Activated naive CD8-positive, alpha-beta T cell treated with anti-CD3 and anti-CD28 coated beads, Interleukin-2, amount 10 ng/mL, durations not matched to agents 7 days and 5 days (primary cell): ENCODE data around the gene AFF3. TPM values are rescaled to one million over a fixed set of nuclear protein-coding genes. Genes with fewer than 3 reads are reported as not detected.

Experiments
- ATAC-seq: fragments of 150-1000 bp; cut with Tn5 transposase; one replicate; pipeline ENCODE4 v1.10.0; 2021; ENCODE audit warnings: low read depth, moderate library complexity
- POLR2A ChIA-PET: fragments of 350-600 bp; sonication (Branson Sonifier 250); formaldehyde crosslinking; loops from one replicate; lab custom pipeline; 2021; ENCODE audit warnings: antibody characterized with exemption; lab: Charles Lee
- DNase-seq: peaks from one replicate; pipeline ENCODE4 v3.0.0; 2021
- H3K27ac Mint-ChIP-seq: one replicate; pipeline ENCODE4 v1.8.0; 2022; ENCODE audit warnings: mild to moderate bottlenecking, mixed read lengths
- H3K27me3 Mint-ChIP-seq: one replicate; pipeline ENCODE4 v1.8.0; 2022; ENCODE audit warnings: mild to moderate bottlenecking, moderate library complexity, mixed read lengths
- H3K36me3 Mint-ChIP-seq: one replicate; pipeline ENCODE4 v1.8.0; 2021; ENCODE audit warnings: mild to moderate bottlenecking, mixed read lengths
- H3K4me1 Mint-ChIP-seq: one replicate; pipeline ENCODE4 v1.8.0; 2021; ENCODE audit warnings: mixed read lengths
- H3K4me3 Mint-ChIP-seq: one replicate; pipeline ENCODE4 v1.8.0; 2022; ENCODE audit warnings: mild to moderate bottlenecking, moderate library complexity, mixed read lengths
- H3K9me3 Mint-ChIP-seq: one replicate; pipeline ENCODE4 v1.8.0; 2021; ENCODE audit warnings: mixed read lengths
- total RNA-seq, 2 experiments: library from RNA; stranded (reverse); gene quantifications; one replicate each; pipeline ENCODE4 v1.2.3, GENCODE V29; 2021

AFF3 gene
- total RNA-seq, 2 experiments from 2014 or later = 1.8 to 2.2 TPM

GRCh38 chr2:99576775-99577174 lies 565.6 kb downstream of the AFF3 start:
- H3K27ac Mint-ChIP-seq = no peak overlapping the region
- H3K4me3 Mint-ChIP-seq = no peak overlapping the region
- H3K9me3 Mint-ChIP-seq = no peaks in the 10 kb centered on the region
- no peaks in the 10 kb centered on the region for H3K36me3 Mint-ChIP-seq
- peaks cover 4% of the 10 kb centered on the region for H3K27me3 Mint-ChIP-seq
- H3K4me1 Mint-ChIP-seq = peaks cover 4% of the 10 kb centered on the region
- POLR2A ChIA-PET = no interaction called here
- DNase-seq (no peak), ATAC-seq (no peak)

GRCh38 chr2:99573634-99574251 lies 568.6 kb downstream of the AFF3 start:
- no peak for ATAC-seq
- DNase-seq = no peak
- POLR2A ChIA-PET = no interaction called here
- Mint-ChIP-seq H3K4me3 (no peak overlapping the region), H3K36me3 (no peaks in the 10 kb centered on the region), H3K9me3 (no peaks in the 10 kb centered on the region), H3K27ac (no peak overlapping the region), H3K27me3 (peaks cover 4% of the 10 kb centered on the region), H3K4me1 (peaks cover 4% of the 10 kb centered on the region)

GRCh38 chr2:99572373-99573164 lies 569.8 kb downstream of the AFF3 start:
- ATAC-seq (no peak), DNase-seq (no peak)
- peaks cover 4% of the 10 kb centered on the region for H3K4me1 Mint-ChIP-seq
- no peak overlapping the region for H3K27ac Mint-ChIP-seq
- no peaks in the 10 kb centered on the region for H3K9me3 Mint-ChIP-seq
- peaks cover 4% of the 10 kb centered on the region for H3K27me3 Mint-ChIP-seq
- H3K4me3 Mint-ChIP-seq = no peak overlapping the region
- no peaks in the 10 kb centered on the region for H3K36me3 Mint-ChIP-seq
- POLR2A ChIA-PET = no interaction called here

- H3K27me3 Mint-ChIP-seq = peaks cover 3% of the 10 kb centered on the region
These were observed 570.4 kb downstream of the AFF3 start for GRCh38 chr2:99571954-99572353.

GRCh38 chr2:99571533-99571932 lies 570.9 kb downstream of the AFF3 start:
- Mint-ChIP-seq H3K4me3 (no peak overlapping the region), H3K27ac (no peak overlapping the region), H3K4me1 (no peaks in the 10 kb centered on the region), H3K36me3 (no peaks in the 10 kb centered on the region), H3K27me3 (no peaks in the 10 kb centered on the region), H3K9me3 (no peaks in the 10 kb centered on the region)
- no peak for ATAC-seq
- DNase-seq = no peak
- POLR2A ChIA-PET = no interaction called here

More at GRCh38 chr2:99571954-99572353, 570.4 kb downstream of the AFF3 start:
- no peak for ATAC-seq
- H3K4me3 Mint-ChIP-seq = no peak overlapping the region
- no peaks in the 10 kb centered on the region for H3K36me3 Mint-ChIP-seq
- no peak overlapping the region for H3K27ac Mint-ChIP-seq
- POLR2A ChIA-PET = no interaction called here
- no peaks in the 10 kb centered on the region for H3K9me3 Mint-ChIP-seq
- no peak for DNase-seq
- peaks cover 4% of the 10 kb centered on the region for H3K4me1 Mint-ChIP-seq

- Mint-ChIP-seq H3K4me1 (no peaks in the 10 kb centered on the region), H3K9me3 (no peaks in the 10 kb centered on the region), H3K27me3 (no peaks in the 10 kb centered on the region), H3K4me3 (no peak overlapping the region), H3K36me3 (no peaks in the 10 kb centered on the region), H3K27ac (no peak overlapping the region)
- no peak for ATAC-seq
- no peak for DNase-seq
- POLR2A ChIA-PET = no interaction called here
These were observed 571.4 kb downstream of the AFF3 start for GRCh38 chr2:99571021-99571420.

- POLR2A ChIA-PET = no interaction called here
These were observed 573.0 kb downstream of the AFF3 start for GRCh38 chr2:99569386-99569785.

GRCh38 chr2:99565227-99565626 lies 577.2 kb downstream of the AFF3 start:
- Mint-ChIP-seq H3K36me3 (no peaks in the 10 kb centered on the region), H3K27me3 (peaks cover 2% of the 10 kb centered on the region), H3K4me3 (no peak overlapping the region), H3K9me3 (no peaks in the 10 kb centered on the region), H3K27ac (no peak overlapping the region), H3K4me1 (no peaks in the 10 kb centered on the region)
- POLR2A ChIA-PET = no interaction called here
- no peak for DNase-seq
- ATAC-seq = no peak

More at GRCh38 chr2:99569386-99569785, 573.0 kb downstream of the AFF3 start:
- no peak for ATAC-seq
- Mint-ChIP-seq H3K27me3 (peaks cover under 1% of the 10 kb centered on the region), H3K9me3 (no peaks in the 10 kb centered on the region), H3K4me3 (no peak overlapping the region), H3K4me1 (no peaks in the 10 kb centered on the region), H3K36me3 (no peaks in the 10 kb centered on the region), H3K27ac (no peak overlapping the region)
- no peak for DNase-seq

GRCh38 chr2:99562516-99562915 lies 579.9 kb downstream of the AFF3 start:
- POLR2A ChIA-PET = no interaction called here
- no peaks in the 10 kb centered on the region for H3K9me3 Mint-ChIP-seq
- peaks cover 11% of the 10 kb centered on the region for H3K27me3 Mint-ChIP-seq
- H3K27ac Mint-ChIP-seq = no peak overlapping the region
- ATAC-seq (no peak), DNase-seq (no peak)
- H3K4me3 Mint-ChIP-seq = no peak overlapping the region
- peaks cover 2% of the 10 kb centered on the region for H3K4me1 Mint-ChIP-seq
- no peaks in the 10 kb centered on the region for H3K36me3 Mint-ChIP-seq

- no peak overlapping the region for H3K4me3 Mint-ChIP-seq
- ATAC-seq = no peak
These were observed 580.6 kb downstream of the AFF3 start for GRCh38 chr2:99561804-99562203.

GRCh38 chr2:99559075-99559662 lies 583.2 kb downstream of the AFF3 start:
- POLR2A ChIA-PET = no interaction called here
- H3K4me3 Mint-ChIP-seq = no peak overlapping the region

More at GRCh38 chr2:99561804-99562203, 580.6 kb downstream of the AFF3 start:
- Mint-ChIP-seq H3K27me3 (peaks cover 11% of the 10 kb centered on the region), H3K27ac (no peak overlapping the region), H3K9me3 (no peaks in the 10 kb centered on the region), H3K36me3 (no peaks in the 10 kb centered on the region), H3K4me1 (peaks cover 2% of the 10 kb centered on the region)
- POLR2A ChIA-PET = no interaction called here
- DNase-seq = no peak

GRCh38 chr2:99555404-99555803 lies 587.0 kb downstream of the AFF3 start:
- Mint-ChIP-seq H3K4me1 (peaks cover 2% of the 10 kb centered on the region), H3K36me3 (no peaks in the 10 kb centered on the region), H3K27ac (no peak overlapping the region), H3K9me3 (no peaks in the 10 kb centered on the region), H3K27me3 (peaks cover 10% of the 10 kb centered on the region), H3K4me3 (no peak overlapping the region)
- POLR2A ChIA-PET = no interaction called here
- ATAC-seq (no peak), DNase-seq (no peak)

More at GRCh38 chr2:99559075-99559662, 583.2 kb downstream of the AFF3 start:
- Mint-ChIP-seq H3K36me3 (no peaks in the 10 kb centered on the region), H3K9me3 (no peaks in the 10 kb centered on the region), H3K27ac (no peak overlapping the region), H3K4me1 (peaks cover 2% of the 10 kb centered on the region), H3K27me3 (peaks cover 10% of the 10 kb centered on the region)
- DNase-seq (peak; percentile 81), ATAC-seq (peak; percentile 86)

- H3K4me1 Mint-ChIP-seq = peaks cover 2% of the 10 kb centered on the region
- no peaks in the 10 kb centered on the region for H3K36me3 Mint-ChIP-seq
- no peak overlapping the region for H3K4me3 Mint-ChIP-seq
- no peaks in the 10 kb centered on the region for H3K9me3 Mint-ChIP-seq
- DNase-seq = no peak
- H3K27me3 Mint-ChIP-seq = peaks cover 6% of the 10 kb centered on the region
- no peak overlapping the region for H3K27ac Mint-ChIP-seq
- no peak for ATAC-seq
- POLR2A ChIA-PET = no interaction called here
These were observed 587.5 kb downstream of the AFF3 start for GRCh38 chr2:99554871-99555270.

- POLR2A ChIA-PET = no interaction called here
- Mint-ChIP-seq H3K27me3 (peaks cover 2% of the 10 kb centered on the region), H3K27ac (no peak overlapping the region), H3K4me3 (no peak overlapping the region), H3K4me1 (peaks cover 2% of the 10 kb centered on the region), H3K9me3 (no peaks in the 10 kb centered on the region), H3K36me3 (no peaks in the 10 kb centered on the region)
- DNase-seq = no peak
- no peak for ATAC-seq
These were observed 588.2 kb downstream of the AFF3 start for GRCh38 chr2:99554238-99554637.
